ENCODE data around the gene RET.

The RET gene

DNA sequence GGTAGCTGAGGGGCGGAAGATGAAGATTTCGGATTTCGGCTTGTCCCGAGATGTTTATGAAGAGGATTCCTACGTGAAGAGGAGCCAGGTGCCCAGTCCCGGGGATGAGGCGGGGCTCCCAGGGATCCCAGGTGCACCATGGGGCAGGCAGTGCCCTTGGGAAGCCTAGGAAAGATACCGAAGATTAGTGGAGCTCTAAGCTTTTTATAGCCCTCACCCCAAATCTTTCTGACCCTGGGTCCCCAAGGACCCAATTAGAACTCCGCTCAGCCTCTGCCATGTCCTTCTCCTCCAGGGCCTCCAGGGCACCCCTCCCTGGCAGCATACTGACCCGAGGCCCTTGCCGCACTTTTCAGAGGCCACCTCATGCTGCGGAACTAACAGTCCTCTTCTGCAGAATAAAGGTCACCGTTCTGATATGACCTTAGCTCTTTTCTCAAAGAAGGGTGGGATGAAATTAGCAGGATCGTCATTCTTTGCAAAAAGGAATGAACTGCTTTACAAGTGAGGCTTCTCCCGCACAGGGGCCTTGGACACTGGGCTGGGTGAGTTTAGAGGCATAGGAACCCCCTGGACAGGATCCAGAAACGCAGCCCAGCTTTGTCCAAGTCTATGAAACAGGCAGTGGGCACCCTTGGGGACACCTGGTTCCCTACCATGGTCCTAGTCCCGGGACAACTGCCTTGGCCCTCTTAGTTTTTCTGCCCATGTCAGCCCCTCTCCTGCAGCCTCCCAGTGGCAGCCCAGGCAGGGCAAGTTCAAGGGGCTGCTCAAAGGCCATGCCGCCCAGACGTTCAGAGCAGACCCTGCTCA, 43.5 kb downstream of the RET start:
- no peak for DNase-seq

GRCh38 chr10:43120929-43121314, 44.1 kb downstream of the RET start:
- DNase-seq: no peak

- no peak for DNase-seq
These were observed 44.6 kb downstream of the RET start for GRCh38 chr10:43121444-43121843.

DNA sequence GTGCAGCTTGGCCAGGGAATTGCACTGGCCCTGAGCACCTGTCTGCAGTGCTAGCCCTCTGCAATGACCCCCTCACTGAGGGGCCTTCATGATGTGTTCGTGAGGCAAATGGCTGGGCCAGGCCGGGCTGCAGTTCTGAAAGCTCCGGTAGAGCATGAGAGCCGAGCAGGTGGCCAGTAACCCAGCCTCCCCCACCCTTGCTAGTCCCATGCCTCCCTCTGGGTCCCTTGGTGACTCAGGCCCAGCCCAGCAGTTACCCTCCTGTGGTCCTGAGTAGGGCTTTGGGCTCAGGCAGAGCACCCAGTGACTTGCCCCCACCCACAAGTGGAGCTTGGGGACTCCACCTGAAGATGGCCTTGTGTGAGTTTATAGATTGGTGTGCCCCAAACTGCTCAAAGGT, 45.2 kb downstream of the RET start:
- DNase-seq: no peak

DNA sequence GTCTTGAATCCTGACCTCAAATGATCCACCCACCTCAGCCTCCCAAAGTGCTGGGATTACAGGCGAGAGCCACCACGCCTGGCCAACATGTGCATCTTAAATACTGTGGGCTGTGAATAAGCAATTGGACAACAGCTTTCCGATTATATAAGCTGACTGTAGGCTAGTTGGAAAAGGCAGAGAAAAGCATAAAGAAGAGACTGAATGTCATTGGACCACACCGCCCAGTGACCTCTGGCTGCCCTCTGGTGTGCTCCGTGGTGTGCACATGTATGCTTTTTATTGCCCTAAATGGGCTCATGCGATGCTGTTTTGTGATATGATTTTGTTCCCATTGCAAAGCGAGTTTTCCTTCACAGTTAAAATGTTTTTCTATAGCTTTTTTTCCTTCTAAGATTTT, 46.0 kb downstream of the RET start:
- no peak for DNase-seq

- DNase-seq: no peak
These were observed 46.7 kb downstream of the RET start for GRCh38 chr10:43123361-43124093.

GRCh38 chr10:43124094-43124521, 47.2 kb downstream of the RET start:
- no peak for DNase-seq

DNA sequence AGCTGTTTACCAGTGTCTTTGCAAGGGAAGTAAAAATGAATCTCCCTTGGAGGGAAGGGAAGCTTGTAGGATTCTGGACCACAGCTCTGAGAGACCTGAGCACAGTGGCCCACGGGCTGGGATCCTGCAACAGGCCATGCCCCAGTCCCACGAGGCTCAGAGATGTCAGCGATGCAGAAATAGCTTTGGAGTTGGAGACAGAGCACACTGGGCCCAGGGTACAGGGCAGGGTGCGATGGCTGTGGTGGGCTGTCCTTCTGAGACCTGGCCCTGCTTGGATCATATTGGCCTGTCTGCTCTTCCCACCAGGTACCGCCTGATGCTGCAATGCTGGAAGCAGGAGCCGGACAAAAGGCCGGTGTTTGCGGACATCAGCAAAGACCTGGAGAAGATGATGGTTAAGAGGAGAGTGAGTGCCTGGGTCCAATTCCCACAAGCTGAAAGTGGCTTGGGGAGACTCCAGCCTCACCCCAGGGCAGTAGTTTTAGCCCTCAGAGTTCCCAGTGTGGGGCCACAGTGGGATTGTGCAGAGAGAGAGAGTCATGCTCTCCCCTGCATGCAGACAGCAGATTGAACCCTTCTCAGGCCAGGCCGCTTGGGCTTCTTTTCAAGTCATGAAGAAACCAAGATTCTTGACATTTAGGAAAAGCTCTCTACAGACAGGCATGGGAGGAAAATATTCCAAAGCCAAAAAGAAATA, 47.9 kb downstream of the RET start:
- DNase-seq: no peak

GRCh38 chr10:43125274-43125845, 48.5 kb downstream of the RET start:
- no peak for DNase-seq

GRCh38 chr10:43125881-43126731, 49.2 kb downstream of the RET start:
- DNase-seq: no peak

- DNase-seq: no peak
These were observed 50.0 kb downstream of the RET start for GRCh38 chr10:43126759-43127424.

DNA sequence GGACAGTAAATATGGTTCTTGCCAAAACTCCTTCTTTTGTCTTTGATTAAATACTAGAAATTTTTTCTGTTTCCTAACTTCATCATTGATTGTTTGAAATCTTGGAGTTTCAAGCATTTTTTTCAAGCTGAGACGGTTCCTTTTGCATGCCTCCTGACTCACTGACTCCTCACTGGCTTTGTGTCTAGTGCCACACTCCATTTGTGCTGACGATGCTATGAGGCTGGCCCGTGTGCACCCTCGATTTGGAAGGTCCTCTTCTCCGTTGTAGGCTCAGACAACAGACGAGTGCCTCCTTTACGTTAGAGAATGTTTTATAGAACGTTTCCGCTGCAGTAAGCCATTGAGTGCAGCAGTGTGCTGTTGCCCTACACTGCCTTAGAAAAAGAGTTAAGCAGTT, 50.6 kb downstream of the RET start:
- DNase-seq: no peak

DNA sequence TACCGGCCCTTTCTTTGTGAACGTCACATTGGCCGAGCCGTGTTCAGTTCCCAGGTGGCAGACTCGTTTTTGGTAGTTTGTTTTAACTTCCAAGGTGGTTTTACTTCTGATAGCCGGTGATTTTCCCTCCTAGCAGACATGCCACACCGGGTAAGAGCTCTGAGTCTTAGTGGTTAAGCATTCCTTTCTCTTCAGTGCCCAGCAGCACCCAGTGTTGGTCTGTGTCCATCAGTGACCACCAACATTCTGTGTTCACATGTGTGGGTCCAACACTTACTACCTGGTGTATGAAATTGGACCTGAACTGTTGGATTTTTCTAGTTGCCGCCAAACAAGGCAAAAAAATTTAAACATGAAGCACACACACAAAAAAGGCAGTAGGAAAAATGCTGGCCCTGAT, 51.5 kb downstream of the RET start:
- DNase-seq: no peak

- DNase-seq: no peak
These were observed 52.3 kb downstream of the RET start for GRCh38 chr10:43128958-43129706.

DNA sequence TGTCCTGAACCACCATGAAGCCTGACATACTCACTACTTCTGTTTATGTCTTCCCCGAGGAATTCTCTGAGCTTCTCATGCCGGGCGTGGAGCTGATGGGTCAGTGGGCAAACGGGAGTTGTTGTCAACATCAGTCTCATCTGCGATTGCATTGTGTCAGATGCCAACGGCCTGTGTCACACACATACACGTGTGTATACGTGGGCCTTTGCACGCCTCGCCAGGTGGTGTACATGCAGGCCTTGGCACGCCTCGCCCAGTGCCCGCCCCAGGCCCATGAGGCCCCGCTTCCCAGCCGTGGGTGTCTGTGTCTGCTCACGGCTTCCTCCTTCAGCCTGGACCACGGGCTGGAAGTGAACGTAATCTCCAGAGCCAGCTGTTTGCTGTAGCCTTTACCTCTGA, 53.9 kb downstream of the RET start:
- DNase-seq: no peak

DNA sequence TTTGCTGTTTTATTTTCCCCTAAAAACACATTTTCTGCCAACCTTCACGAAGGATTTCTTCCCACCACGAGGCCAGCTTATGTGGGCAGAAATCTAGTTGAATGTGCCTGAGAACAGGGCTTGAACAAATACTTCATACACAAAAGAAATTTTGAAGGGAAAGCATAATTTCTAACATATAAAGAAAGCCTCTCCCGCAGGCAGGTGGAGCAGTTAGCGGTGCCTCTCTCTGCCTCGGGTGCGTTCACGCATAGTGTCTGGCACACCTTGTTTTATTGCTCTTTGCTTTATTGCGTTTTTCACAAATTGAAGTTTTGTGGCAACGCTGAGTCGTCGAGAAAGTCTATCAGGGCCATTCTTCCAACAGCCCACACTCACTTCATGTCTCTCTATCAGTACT, 54.4 kb downstream of the RET start:
- DNase-seq: no peak

DNA sequence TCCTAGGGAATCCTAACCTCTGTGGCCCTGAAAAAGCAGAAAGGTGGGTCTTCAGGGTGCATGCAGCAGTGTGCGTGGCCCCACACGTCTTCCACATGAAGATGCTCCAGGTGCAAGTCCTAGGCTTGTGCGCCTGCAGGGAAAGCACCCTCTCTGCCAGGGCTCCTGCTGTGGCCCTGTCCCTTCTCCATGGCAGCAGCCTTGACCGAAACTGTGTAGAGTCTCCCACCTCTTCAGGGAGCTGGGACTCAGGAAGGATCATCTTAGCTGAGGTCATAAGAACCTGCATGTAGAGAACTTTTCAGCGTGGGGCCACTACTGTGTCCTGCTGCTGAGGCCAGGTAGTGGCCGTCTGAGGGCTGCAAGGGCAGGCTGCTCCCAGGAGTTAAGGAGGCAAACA, 55.0 kb downstream of the RET start:
- DNase-seq: no peak

- DNase-seq: no peak
These were observed 56.3 kb downstream of the RET start for GRCh38 chr10:43132867-43133787.

DNA sequence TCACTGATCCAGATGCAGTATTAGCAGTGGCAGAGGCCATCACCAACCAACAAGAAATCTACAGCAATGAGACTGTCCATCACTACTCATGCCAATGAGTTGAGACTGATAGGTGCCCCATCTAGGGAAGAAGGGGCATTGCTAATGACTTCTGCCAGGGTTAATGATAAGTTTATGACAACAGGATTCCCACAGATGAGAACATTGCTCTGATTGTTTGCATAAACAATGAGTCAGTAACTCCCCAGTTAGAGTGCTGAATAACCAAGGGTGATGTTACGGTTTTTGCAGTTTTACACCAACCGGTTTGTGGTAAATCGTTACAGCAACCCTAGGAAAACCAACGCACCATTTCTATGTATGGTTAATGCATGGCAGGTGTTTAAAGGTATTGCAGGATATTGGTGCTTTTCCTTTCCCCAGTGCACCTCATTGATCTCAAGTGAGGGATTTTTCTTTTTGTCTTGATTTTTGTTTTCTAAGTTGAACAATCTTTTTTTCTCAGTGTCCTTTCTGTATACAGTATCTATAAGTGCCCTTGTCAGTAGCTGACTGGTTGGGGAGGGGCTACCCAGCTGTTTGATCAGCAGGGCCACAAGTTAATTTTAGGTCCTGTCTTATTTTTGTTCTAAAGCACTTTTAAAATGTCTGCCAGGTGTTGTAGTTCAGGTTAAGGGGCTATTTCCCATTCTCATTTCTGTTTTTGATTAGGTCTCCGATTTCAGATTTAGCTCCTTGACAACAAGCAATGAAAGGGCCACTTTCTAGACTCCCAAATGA, 57.4 kb downstream of the RET start:
- no peak for DNase-seq

Data from right kidney (tissue), 1 donor.